Transverse colon (tissue), 4 donors: ENCODE data around the gene HECTD2. TPM values are rescaled to one million over a fixed set of nuclear protein-coding genes. Genes with fewer than 3 reads are reported as not detected.
"Not testable (repeated sequence)": the region's sequence is repeated elsewhere in the genome, so short reads cannot be mapped to it uniquely, and the experiment has no call there.

Experiments
- DNase-seq: peaks from one replicate; pipeline ENCODE4 v3.0.0-alpha.2; 2019
- H3K27ac ChIP-seq, 4 donors: fragments of 200-600 bp; sonication (generic); 2 replicates each; pipeline ENCODE4 v1.5.1; 2016 to 2018; ENCODE audit warnings: inconsistent platforms in 4 of 4
- H3K27me3 ChIP-seq: fragments of 200-600 bp; sonication (generic); 2 replicates; pipeline ENCODE4 v1.5.1; 2017; ENCODE audit warnings: inconsistent platforms
- H3K36me3 ChIP-seq, 4 donors: fragments of 200-600 bp; sonication (generic); 2 replicates each; pipeline ENCODE4 v1.5.1; 2017 to 2019; ENCODE audit warnings: inconsistent platforms in 4 of 4
- H3K4me1 ChIP-seq, 4 donors: fragments of 200-600 bp; sonication (generic); 2 replicates each; pipeline ENCODE4 v1.5.1; 2017 to 2020; ENCODE audit warnings: inconsistent platforms in 4 of 4
- H3K4me3 ChIP-seq, 4 donors: fragments of 200-600 bp; sonication (generic); 1 replicate in 1 of 4; 2 replicates in 3 of 4; pipeline versions ENCODE4 v1.5.1 to v1.6.1; 2017 to 2019; ENCODE audit warnings: inconsistent platforms in 4 of 4
- H3K9me3 ChIP-seq, 2 donors: fragments of 200-600 bp; sonication (generic); 2 replicates each; pipeline ENCODE4 v1.5.1; 2017 to 2019; ENCODE audit warnings: inconsistent platforms in 2 of 2
- CTCF ChIP-seq, 5 experiments: fragments of 200-600 bp in 3 of 5; fragments of 450-650 bp in 2 of 5; sonication (generic) in 3 of 5; IDR thresholded peaks; 1 replicate in 2 of 5; 2 replicates in 3 of 5; pipeline ENCODE4 v1.5.1; 2016 to 2017; ENCODE audit warnings: antibody characterized with exemption in 5 of 5, inconsistent platforms in 3 of 5, mild to moderate bottlenecking in 2 of 5, moderate library complexity in 1 of 5
- EP300 ChIP-seq: sonication (generic); formaldehyde crosslinking; IDR thresholded peaks from one replicate; pipeline ENCODE4 v1.6.1; 2017; ENCODE audit warnings: antibody characterized with exemption, low read depth
- POLR2A ChIP-seq: fragments of 450-650 bp; IDR thresholded peaks from one replicate; pipeline ENCODE4 v1.6.1; 2016; ENCODE audit warnings: antibody characterized with exemption, mild to moderate bottlenecking, moderate library complexity
- POLR2AphosphoS5 ChIP-seq, 3 donors: sonication (generic); formaldehyde crosslinking; IDR thresholded peaks; one replicate each; pipeline ENCODE4 v1.6.1; 2016; ENCODE audit warnings: antibody characterized with exemption in 3 of 3
- WGBS, 2 donors: methylation state at CpG; one replicate each; pipeline ENCODE4 v1.1.5; 2018; ENCODE audit warnings: low coverage in 1 of 2; 5-methylcytosine and 5-hydroxymethylcytosine counted together
- in situ Hi-C, 4 donors: fragments of 200-750 bp; cut with MboI; loops; one replicate each; pipeline versions ENCODE4 v1.15.0 to v1.15.1; 2017; ENCODE audit warnings: low sequenced_read_pairs in 3 of 4, low pct_ligation_motif_present in 1 of 4, low pct_unique_long_range_greater_than_20kb in 1 of 4
- intact Hi-C: fragments of 100-400 bp; cut with DNase I; formaldehyde crosslinking; loops from one replicate; pipeline ENCODE4 v1.15.1; 2023; ENCODE audit warnings: low total_unique reads
- total RNA-seq, 4 donors: library from RNA; depleted of rRNA; stranded (reverse); fragments of >200 nt; gene quantifications; one replicate each; pipeline ENCODE4 v1.1.0, GENCODE V29; 2016

HECTD2 gene
- total RNA-seq, 4 donors from 2014 or later: 6.8 to 10.3 (median 8.1) TPM

- no peaks in the 10 kb centered on the region for H3K27me3 ChIP-seq
- no peak overlapping the region for H3K4me3 ChIP-seq
- in situ Hi-C loops (no loop called here), intact Hi-C loops (no loop called here)
- no peaks in the 10 kb centered on the region for H3K9me3 ChIP-seq
- peaks cover 0 to 7% (median 0%) of the 10 kb centered on the region in 4 donors for H3K4me1 ChIP-seq
- H3K36me3 ChIP-seq: no peaks in the 10 kb centered on the region
- no peak for DNase-seq
- 52 to 75% methylated on average over 1 of the region's 1 CpG for WGBS, 2 donors
- TF ChIP-seq POLR2A (no peak), CTCF (IDR thresholded peaks at IDR 0.05) (no peak), EP300 (no peak), POLR2AphosphoS5 (IDR thresholded peaks at IDR 0.05) (no peak)
- no peak overlapping the region for H3K27ac ChIP-seq
Observed at GRCh38 chr10:91434041-91434440, 23.9 kb downstream of the HECTD2 start.

GRCh38 chr10:91435241-91435640, 25.1 kb downstream of the HECTD2 start:
- 93% methylated on average over 2 of the region's 2 CpGs; no CpG with 5 or more reads in 1 of the 2 donors for WGBS, 2 donors
- Histone ChIP-seq H3K4me1 (peaks cover 0 to 7% (median 0%) of the 10 kb centered on the region in 4 donors), H3K36me3 (no peaks in the 10 kb centered on the region), H3K27me3 (no peaks in the 10 kb centered on the region), H3K4me3 (no peak overlapping the region), H3K9me3 (no peaks in the 10 kb centered on the region), H3K27ac (no peak overlapping the region)
- in situ Hi-C loops: no loop called here
- no peak for DNase-seq
- TF ChIP-seq POLR2A: no peak
- no peak for TF ChIP-seq CTCF (IDR thresholded peaks at IDR 0.05)
- TF ChIP-seq EP300: no peak
- no peak for TF ChIP-seq POLR2AphosphoS5 (IDR thresholded peaks at IDR 0.05)
- intact Hi-C loops: no loop called here

GRCh38 chr10:91438228-91438627, 28.1 kb downstream of the HECTD2 start:
- H3K9me3 ChIP-seq, H3K4me3 ChIP-seq, H3K4me1 ChIP-seq, H3K27ac ChIP-seq, H3K36me3 ChIP-seq, intact Hi-C loops, H3K27me3 ChIP-seq, DNase-seq, in situ Hi-C loops: not testable (repeated sequence)
- WGBS, 2 donors: 90 to 97% methylated on average over 2 of the region's 2 CpGs

- no peak overlapping the region for H3K4me3 ChIP-seq
- H3K27me3 ChIP-seq: no peaks in the 10 kb centered on the region
- 80 to 83% methylated on average over 3 to 6 of the region's 6 CpGs for WGBS, 2 donors
- TF ChIP-seq EP300 (no peak), POLR2AphosphoS5 (IDR thresholded peaks at IDR 0.05) (no peak), CTCF (IDR thresholded peaks at IDR 0.05) (no peak), POLR2A (no peak)
- no peak overlapping the region for H3K27ac ChIP-seq
- in situ Hi-C loops (no loop called here), intact Hi-C loops (no loop called here)
- peaks cover 4 to 5% of the 10 kb centered on the region in 2 donors for H3K9me3 ChIP-seq
- no peak for DNase-seq
- no peaks in the 10 kb centered on the region for H3K4me1 ChIP-seq
- H3K36me3 ChIP-seq: no peaks in the 10 kb centered on the region
Observed at GRCh38 chr10:91444211-91445182, 34.4 kb downstream of the HECTD2 start.
